HCT116 (cell line): Measurements from ENCODE around the gene KLHDC4. TPM values are rescaled to one million over a fixed set of nuclear protein-coding genes. Genes with fewer than 3 reads are reported as not detected.

Experiments
- ATAC-seq: fragments of 200-7000 bp; cut with Tn5 transposase; 2 replicates; pipeline ENCODE4 v1.9.1; 2020; ENCODE audit warnings: mild to moderate bottlenecking, moderate library complexity
- BruUV-seq: library from RNA; stranded (reverse); fragments of 400-500 nt; replicated peaks from 2 replicates; lab custom pipeline; 2021; lab: Mats Ljungman, UMichigan
- CTCF ChIA-PET: fragments of 300-600 bp; sonication (Branson Sonifier 250); formaldehyde crosslinking; loops from one replicate; lab custom pipeline; 2021; ENCODE audit warnings: antibody characterized with exemption; lab: Charles Lee
- POLR2A ChIA-PET: fragments of 300-600, 350-600 bp; sonication (Branson Sonifier 250); formaldehyde crosslinking; loops from one replicate; lab custom pipeline; 2021; ENCODE audit warnings: antibody characterized with exemption; lab: Charles Lee
- RAD21 ChIA-PET, 2 experiments: fragments of 300-600 bp; sonication (Branson Sonifier 250); formaldehyde crosslinking; loops; one replicate each; lab custom pipeline; 2023; ENCODE audit warnings: low total read pairs in 2 of 2; ENCODE audit not compliant: uncharacterized antibody in 2 of 2, unreplicated experiment in 2 of 2, low non-redundant PET in 1 of 2; lab: Charles Lee
- DNase-seq: peaks from one replicate; pipeline ENCODE4 v3.0.0-alpha.2; 2010; ENCODE audit warnings: low read depth, low spot score
- H2AFZ ChIP-seq: fragments of 200-600 bp; shearing (Covaris generic), sonication (generic); 2 replicates; pipeline ENCODE4 v1.6.1; 2017; ENCODE audit warnings: low read depth, mixed run types, mixed read lengths, antibody characterized with exemption, low read length; ENCODE audit not compliant: poor library complexity, severe bottlenecking
- H3K27ac ChIP-seq: 2 replicates; pipeline ENCODE4 v1.5.1; 2012; ENCODE audit warnings: low read depth, low read length
- H3K27me3 ChIP-seq: fragments of 200-600 bp; sonication (generic); 2 replicates; pipeline ENCODE4 v1.6.1; 2016; ENCODE audit warnings: mixed run types, low read length, mixed read lengths; ENCODE audit not compliant: insufficient read depth
- H3K36me3 ChIP-seq, 2 experiments: fragments of 200-500 bp in 1 of 2; fragments of 200-600 bp in 1 of 2; sonication (Bioruptor generic) in 1 of 2; sonication (generic) in 1 of 2; 2 replicates each; pipeline versions ENCODE4 v1.5.1 to v1.6.1; 2014 to 2016; ENCODE audit warnings: low read length in 2 of 2, inconsistent platforms in 1 of 2, mixed read lengths in 1 of 2, mixed run types in 1 of 2; ENCODE audit not compliant: insufficient read depth in 2 of 2, control insufficient read depth in 1 of 2
- H3K4me1 ChIP-seq, 2 experiments: fragments of 200-600 bp in 1 of 2; sonication (generic) in 1 of 2; 2 replicates each; pipeline versions ENCODE4 v1.5.1 to v1.6.1; 2012 to 2017; ENCODE audit warnings: low read length in 2 of 2, inconsistent platforms in 1 of 2, mild to moderate bottlenecking in 1 of 2, mixed read lengths in 1 of 2, mixed run types in 1 of 2, moderate library complexity in 1 of 2; ENCODE audit not compliant: insufficient read depth in 2 of 2, control insufficient read depth in 1 of 2
- H3K4me2 ChIP-seq: fragments of 200-600 bp; sonication (generic); 2 replicates; pipeline ENCODE4 v1.6.1; 2017; ENCODE audit warnings: mixed run types, low read length, mixed read lengths
- H3K4me3 ChIP-seq, 2 experiments: fragments of 200-600 bp in 1 of 2; sonication (generic) in 1 of 2; replicated peaks in 1 of 2; 2 replicates each; pipeline ENCODE4 v1.5.1; 2011 to 2016; ENCODE audit warnings: low read length in 2 of 2, control low read depth in 1 of 2, low read depth in 1 of 2, mild to moderate bottlenecking in 1 of 2, mixed read lengths in 1 of 2, mixed run types in 1 of 2
- H3K79me2 ChIP-seq: fragments of 200-600 bp; sonication (generic); 2 replicates; pipeline ENCODE4 v1.6.1; 2017; ENCODE audit warnings: mild to moderate bottlenecking, mixed run types, low read length, moderate library complexity, mixed read lengths; ENCODE audit not compliant: insufficient read depth
- H3K9ac ChIP-seq: fragments of 200-600 bp; sonication (generic); 2 replicates; pipeline ENCODE4 v1.6.1; 2016; ENCODE audit warnings: low read length, mixed read lengths
- H3K9me2 ChIP-seq: fragments of 200-600 bp; sonication (generic), shearing (Covaris generic); 2 replicates; pipeline ENCODE4 v1.6.1; 2017; ENCODE audit warnings: mixed run types, mild to moderate bottlenecking, moderate library complexity; ENCODE audit not compliant: insufficient read depth
- H3K9me3 ChIP-seq, 2 experiments: fragments of 200-500 bp in 1 of 2; fragments of 200-600 bp in 1 of 2; sonication (Bioruptor generic) in 1 of 2; sonication (generic) in 1 of 2; 2 replicates each; pipeline ENCODE4 v1.6.1; 2014 to 2017; ENCODE audit warnings: low read length in 2 of 2, mixed read lengths in 2 of 2, inconsistent platforms in 1 of 2, low read depth in 1 of 2, mild to moderate bottlenecking in 1 of 2, mixed run types in 1 of 2, moderate library complexity in 1 of 2; ENCODE audit not compliant: control insufficient read depth in 1 of 2, insufficient read depth in 1 of 2
- H4K20me1 ChIP-seq: fragments of 200-600 bp; sonication (generic), shearing (Covaris generic); 2 replicates; pipeline ENCODE4 v1.6.1; 2017; ENCODE audit warnings: mixed run types, mild to moderate bottlenecking, moderate library complexity; ENCODE audit not compliant: insufficient read depth
- ATF3 ChIP-seq: IDR thresholded peaks from 2 replicates; pipeline ENCODE4 v1.6.1; 2012
- EGR1 ChIP-seq: IDR thresholded peaks from 2 replicates; pipeline ENCODE4 v1.6.1; 2012; ENCODE audit warnings: low read depth
- FOSL1 ChIP-seq: IDR thresholded peaks from 2 replicates; pipeline ENCODE4 v1.6.1; 2012; ENCODE audit warnings: low read depth
- POLR2A ChIP-seq: IDR thresholded peaks from 2 replicates; pipeline ENCODE4 v1.7.0; 2011; ENCODE audit warnings: borderline replicate concordance; ENCODE audit not compliant: insufficient read depth, insufficient read length; ENCODE audit errors: extremely low read depth
- POLR2AphosphoS5 ChIP-seq: IDR thresholded peaks from 2 replicates; pipeline ENCODE4 v1.6.1; 2011; ENCODE audit warnings: mild to moderate bottlenecking, low read depth, low read length, moderate library complexity
- SP1 ChIP-seq: IDR thresholded peaks from 2 replicates; pipeline ENCODE4 v1.6.1; 2012; ENCODE audit warnings: low read depth
- TCF7L2 ChIP-seq: IDR thresholded peaks from 2 replicates; pipeline ENCODE4 v1.7.0; 2011; ENCODE audit warnings: borderline replicate concordance, inconsistent platforms; ENCODE audit not compliant: insufficient read depth, insufficient read length; ENCODE audit errors: extremely low read depth
- ZFX ChIP-seq: fragments of 450-650 bp; IDR thresholded peaks from 2 replicates; pipeline ENCODE4 v1.6.1; 2017
- intact Hi-C: fragments of 100-400 bp; cut with micrococcal nuclease; formaldehyde crosslinking; loops from 2 replicates; pipeline ENCODE4 v1.10.0; 2022
- total RNA-seq: library from RNA; stranded (reverse); gene quantifications from one replicate; pipeline ENCODE4 v1.2.1, GENCODE V29; 2021; ENCODE audit not compliant: unreplicated experiment

Gene KLHDC4
- total RNA-seq, 1 experiment from 2014 or later: 107 TPM

GRCh38 chr16:87725596-87726235 lies 40.1 kb downstream of the KLHDC4 start:
- H3K27me3 ChIP-seq: no peaks in the 10 kb centered on the region
- DNase-seq: no peak
- no peak overlapping the region for H2AFZ ChIP-seq
- no peak overlapping the region for H3K4me2 ChIP-seq
- H3K9ac ChIP-seq: no peak overlapping the region
- RAD21 ChIA-PET: no interaction called here
- H3K36me3 ChIP-seq: peaks cover 12 to 37% of the 10 kb centered on the region in 2 experiments
- H3K79me2 ChIP-seq: peaks cover 52% of the 10 kb centered on the region; the same call in 1 of the 2 replicates
- no TSS peak for BruUV-seq
- no peaks in the 10 kb centered on the region for H3K4me1 ChIP-seq
- H4K20me1 ChIP-seq: peaks cover 3% of the 10 kb centered on the region; the same call in 1 of the 2 replicates
- no peaks in the 10 kb centered on the region for H3K9me2 ChIP-seq
- TF ChIP-seq ATF3 (no peak), EGR1 (no peak), POLR2AphosphoS5 (no peak), SP1 (no peak), POLR2A (no peak)
- ATAC-seq: peak; percentile 32; the same call in 1 of the 2 replicates
- POLR2A ChIA-PET: no interaction called here
- CTCF ChIA-PET: no interaction called here
- intact Hi-C loops: no loop called here
- no peak overlapping the region for H3K27ac ChIP-seq
- H3K9me3 ChIP-seq: no peaks in the 10 kb centered on the region
- no peak overlapping the region for H3K4me3 ChIP-seq

GRCh38 chr16:87724490-87725291 lies 41.1 kb downstream of the KLHDC4 start:
- H3K79me2 ChIP-seq: peaks cover 61% of the 10 kb centered on the region; the same call in 1 of the 2 replicates
- ChIA-PET RAD21 (no interaction called here), CTCF (no interaction called here), POLR2A (no interaction called here)
- peaks cover 9 to 37% of the 10 kb centered on the region in 2 experiments for H3K36me3 ChIP-seq
- DNase-seq: no peak
- intact Hi-C loops: no loop called here
- no peak overlapping the region for H2AFZ ChIP-seq
- BruUV-seq: no TSS peak
- H3K4me1 ChIP-seq: no peaks in the 10 kb centered on the region
- TF ChIP-seq FOSL1: no peak
- TF ChIP-seq ATF3: no peak
- TF ChIP-seq POLR2A: no peak
- no peak for TF ChIP-seq EGR1
- TF ChIP-seq ZFX: no peak
- TF ChIP-seq TCF7L2: no peak
- H3K9me3 ChIP-seq: no peaks in the 10 kb centered on the region
- H4K20me1 ChIP-seq: peaks cover 3% of the 10 kb centered on the region; the same call in 1 of the 2 replicates
- no peaks in the 10 kb centered on the region for H3K27me3 ChIP-seq
- H3K4me3 ChIP-seq: no peak overlapping the region
- no peak overlapping the region for H3K9ac ChIP-seq
- no peaks in the 10 kb centered on the region for H3K9me2 ChIP-seq
- no peak overlapping the region for H3K27ac ChIP-seq
- no peak overlapping the region for H3K4me2 ChIP-seq
- ATAC-seq: no peak
